ENCODE data around the gene POLE. TPM values are rescaled to one million over a fixed set of nuclear protein-coding genes. Genes with fewer than 3 reads are reported as not detected.

Gene POLE
- total RNA-seq, 4 donors from 2014 or later = 19.2 to 28.1 (median 23.9) TPM

DNA sequence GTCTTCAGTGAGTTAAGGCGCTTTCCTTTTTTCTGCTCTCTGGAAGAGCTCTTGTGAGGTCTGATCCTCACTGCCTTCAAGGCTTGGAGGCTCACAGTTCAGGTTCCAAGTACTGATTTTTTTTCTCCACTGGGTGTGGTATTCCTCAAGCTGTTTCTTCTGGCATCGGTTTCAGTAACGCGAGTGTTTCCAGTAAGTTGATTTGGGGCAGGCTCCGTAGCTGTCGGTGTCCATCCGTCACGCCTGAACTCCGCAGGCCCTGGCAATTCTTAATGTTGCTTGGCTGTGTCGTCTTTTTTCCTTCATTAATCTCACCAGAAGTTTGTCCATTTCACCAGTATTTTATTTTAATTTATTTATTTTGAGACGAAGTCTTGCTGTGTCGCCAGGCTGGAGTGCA, 107.4 kb downstream of the POLE start:
- intact Hi-C loops (cut with DNase I) = no loop called here
- 66 to 76% methylated on average over 12 of the region's 12 CpGs for WGBS, 2 donors
- TF ChIP-seq POLR2A (IDR thresholded peaks at IDR 0.05) = no peak
- TF ChIP-seq, protein P1, sequence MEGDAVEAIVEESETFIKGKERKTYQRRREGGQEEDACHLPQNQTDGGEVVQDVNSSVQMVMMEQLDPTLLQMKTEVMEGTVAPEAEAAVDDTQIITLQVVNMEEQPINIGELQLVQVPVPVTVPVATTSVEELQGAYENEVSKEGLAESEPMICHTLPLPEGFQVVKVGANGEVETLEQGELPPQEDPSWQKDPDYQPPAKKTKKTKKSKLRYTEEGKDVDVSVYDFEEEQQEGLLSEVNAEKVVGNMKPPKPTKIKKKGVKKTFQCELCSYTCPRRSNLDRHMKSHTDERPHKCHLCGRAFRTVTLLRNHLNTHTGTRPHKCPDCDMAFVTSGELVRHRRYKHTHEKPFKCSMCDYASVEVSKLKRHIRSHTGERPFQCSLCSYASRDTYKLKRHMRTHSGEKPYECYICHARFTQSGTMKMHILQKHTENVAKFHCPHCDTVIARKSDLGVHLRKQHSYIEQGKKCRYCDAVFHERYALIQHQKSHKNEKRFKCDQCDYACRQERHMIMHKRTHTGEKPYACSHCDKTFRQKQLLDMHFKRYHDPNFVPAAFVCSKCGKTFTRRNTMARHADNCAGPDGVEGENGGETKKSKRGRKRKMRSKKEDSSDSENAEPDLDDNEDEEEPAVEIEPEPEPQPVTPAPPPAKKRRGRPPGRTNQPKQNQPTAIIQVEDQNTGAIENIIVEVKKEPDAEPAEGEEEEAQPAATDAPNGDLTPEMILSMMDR (IDR thresholded peaks at IDR 0.05) = no peak
- DNase-seq = no peak
- no peaks in the 10 kb centered on the region for H3K9me3 ChIP-seq
- no peaks in the 10 kb centered on the region for H3K27me3 ChIP-seq
- peaks cover 8 to 18% of the 10 kb centered on the region in 2 donors for H3K36me3 ChIP-seq
- no peaks in the 10 kb centered on the region for H3K4me1 ChIP-seq
- H3K4me3 ChIP-seq (replicated peaks in 1 of 3) = no peak overlapping the region
- no peak overlapping the region for H3K27ac ChIP-seq

DNA sequence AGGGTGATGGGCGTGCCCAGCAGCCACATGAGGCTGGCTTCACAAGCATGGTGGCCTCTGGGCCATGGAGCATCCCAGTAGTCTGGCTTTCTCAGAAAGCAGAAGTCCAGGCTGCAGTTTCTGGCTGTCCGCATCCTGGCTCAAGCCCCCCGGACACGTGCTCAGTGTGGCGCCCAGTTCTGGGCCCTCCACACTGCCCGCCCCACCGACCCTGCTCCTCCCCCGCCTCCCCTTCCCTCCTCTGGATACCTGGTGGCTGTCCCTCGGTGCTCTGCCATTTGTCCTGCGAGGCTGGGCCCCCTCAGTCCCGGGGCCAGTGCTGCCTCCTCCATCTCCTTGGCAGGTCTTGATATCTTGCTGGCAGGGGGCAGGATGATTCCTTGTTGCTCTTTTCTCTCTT, 108.3 kb downstream of the POLE start:
- TF ChIP-seq, protein P1 (IDR thresholded peaks at IDR 0.05) = no peak
- no peak for TF ChIP-seq POLR2A (IDR thresholded peaks at IDR 0.05)
- intact Hi-C loops (cut with DNase I) = no loop called here
- Histone ChIP-seq H3K27ac (no peak overlapping the region), H3K36me3 (peaks cover 13 to 18% of the 10 kb centered on the region in 2 donors), H3K4me1 (no peaks in the 10 kb centered on the region), H3K4me3 (replicated peaks in 1 of 3) (no peak overlapping the region), H3K27me3 (no peaks in the 10 kb centered on the region), H3K9me3 (no peaks in the 10 kb centered on the region)
- no peak for DNase-seq
- WGBS, 2 donors = 80% methylated on average over 11 of the region's 11 CpGs

DNA sequence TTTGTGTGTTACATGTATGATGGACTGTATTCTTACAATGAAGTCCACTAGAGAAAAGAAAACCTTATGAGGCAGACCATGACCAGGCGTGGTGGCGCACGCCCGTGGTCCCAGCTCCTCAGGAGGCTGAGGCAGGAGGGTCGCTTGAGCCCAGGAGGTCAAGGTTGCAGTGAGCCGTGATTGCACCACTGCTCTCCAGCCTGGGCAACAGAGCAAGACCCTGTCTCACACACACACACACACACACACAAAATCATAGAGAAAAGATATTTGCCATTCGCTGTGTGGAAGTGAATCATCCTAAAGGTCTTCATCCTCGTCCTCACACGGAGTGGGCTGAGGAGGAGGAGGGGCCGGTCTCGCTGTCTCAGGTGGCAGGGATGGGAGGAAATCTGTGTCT, 109.0 kb downstream of the POLE start:
- no peaks in the 10 kb centered on the region for H3K9me3 ChIP-seq
- intact Hi-C loops (cut with DNase I) = no loop called here
- no peaks in the 10 kb centered on the region for H3K27me3 ChIP-seq
- WGBS, 2 donors = 90 to 100% methylated on average over 7 to 11 of the region's 11 CpGs
- DNase-seq = no peak
- no peak overlapping the region for H3K27ac ChIP-seq
- H3K4me1 ChIP-seq = no peaks in the 10 kb centered on the region
- H3K4me3 ChIP-seq (replicated peaks in 1 of 3) = no peak overlapping the region
- no peak for TF ChIP-seq POLR2A (IDR thresholded peaks at IDR 0.05)
- TF ChIP-seq, protein P1 (IDR thresholded peaks at IDR 0.05) = no peak
- H3K36me3 ChIP-seq = peaks cover 13 to 18% of the 10 kb centered on the region in 2 donors

DNA sequence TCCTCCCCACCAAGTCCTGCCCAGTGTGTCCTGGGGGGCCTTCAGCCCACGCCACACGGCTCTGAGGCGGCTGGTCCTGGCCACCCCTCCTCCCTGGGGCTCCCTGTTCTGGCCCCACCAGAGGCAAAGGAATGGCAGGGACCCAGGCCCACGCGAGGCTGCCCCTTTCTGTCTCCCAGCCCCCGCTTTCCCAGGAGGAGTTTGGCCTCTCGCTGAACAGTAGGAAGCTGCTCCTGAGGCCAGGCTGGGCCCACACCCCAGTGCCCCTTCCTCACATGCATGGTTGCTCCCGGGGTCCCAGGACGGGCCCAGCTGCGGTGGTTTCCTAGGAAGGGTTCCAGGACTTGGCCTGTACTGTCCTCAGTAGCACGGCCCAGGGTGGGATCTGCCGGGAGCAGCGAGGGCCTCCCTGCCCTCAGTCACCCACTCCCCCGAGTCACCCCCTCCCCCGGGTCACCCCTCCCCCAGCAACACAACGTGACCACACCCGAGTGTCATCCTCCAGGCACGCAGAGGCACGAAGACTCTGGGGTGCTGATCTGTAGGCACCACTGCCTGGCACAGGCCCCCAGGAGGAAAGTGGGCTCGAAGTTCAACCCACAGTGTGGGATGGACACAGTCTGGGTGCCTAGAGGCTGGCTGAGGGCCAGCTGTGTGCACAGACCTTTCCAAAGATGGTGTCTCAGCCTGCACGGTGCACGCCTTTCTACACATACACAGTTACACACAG, 109.8 kb downstream of the POLE start:
- intact Hi-C loops (cut with DNase I) = no loop called here
- no peak for DNase-seq
- WGBS, 2 donors = 92 to 98% methylated on average over 11 of the region's 22 CpGs
- Histone ChIP-seq H3K4me3 (replicated peaks in 1 of 3) (no peak overlapping the region), H3K36me3 (peaks cover 13 to 18% of the 10 kb centered on the region in 2 donors), H3K27me3 (no peaks in the 10 kb centered on the region), H3K4me1 (no peaks in the 10 kb centered on the region), H3K9me3 (no peaks in the 10 kb centered on the region), H3K27ac (no peak overlapping the region)
- TF ChIP-seq POLR2A (IDR thresholded peaks at IDR 0.05) = no peak
- TF ChIP-seq, protein P1 (IDR thresholded peaks at IDR 0.05) = no peak

DNA sequence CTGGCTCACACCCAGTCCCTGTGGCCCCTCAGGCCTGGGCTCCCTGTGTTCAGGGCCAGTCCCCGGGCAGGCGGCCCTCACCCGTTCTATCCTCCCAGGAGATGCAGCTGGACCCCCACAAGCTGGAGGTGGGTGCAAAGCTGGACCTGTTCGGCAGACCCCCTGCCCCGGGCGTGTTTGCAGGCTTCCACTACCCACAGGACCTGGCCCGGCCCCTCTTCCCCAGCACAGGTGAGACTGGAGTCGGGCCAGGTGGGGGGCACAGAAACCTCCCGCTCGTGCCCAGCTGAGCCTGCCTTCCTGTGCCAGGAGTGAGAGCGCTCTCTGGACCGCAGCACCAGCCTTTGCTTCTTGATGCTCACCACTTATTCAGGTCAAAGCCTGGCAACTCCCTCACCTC, 110.4 kb downstream of the POLE start:
- Histone ChIP-seq H3K27ac (no peak overlapping the region), H3K4me1 (no peaks in the 10 kb centered on the region), H3K36me3 (peaks cover 13 to 18% of the 10 kb centered on the region in 2 donors), H3K27me3 (no peaks in the 10 kb centered on the region), H3K4me3 (replicated peaks in 1 of 3) (no peak overlapping the region), H3K9me3 (no peaks in the 10 kb centered on the region)
- WGBS, 2 donors = 94 to 96% methylated on average over 6 to 12 of the region's 12 CpGs
- intact Hi-C loops (cut with DNase I) = no loop called here
- no peak for DNase-seq
- no peak for TF ChIP-seq POLR2A (IDR thresholded peaks at IDR 0.05)
- TF ChIP-seq, protein P1 (IDR thresholded peaks at IDR 0.05) = no peak

Measured in thyroid gland (tissue), 4 donors.